CD14-positive monocyte (primary cell): ENCODE results near the gene ZNF784. TPM values are rescaled to one million over a fixed set of nuclear protein-coding genes. Genes with fewer than 3 reads are reported as not detected.

ENCODE experiments used
- DNase-seq, 3 donors: peaks; one replicate each; pipeline ENCODE4 v3.0.0-alpha.2; 2011 to 2022
- H2AFZ ChIP-seq: 2 replicates; pipeline ENCODE4 v1.6.0; 2012; ENCODE audit warnings: mild to moderate bottlenecking, low read depth, low read length, inconsistent platforms; ENCODE audit not compliant: insufficient read depth, poor library complexity, severe bottlenecking
- H3K27ac ChIP-seq, 2 donors: 1 replicate in 1 of 2; 2 replicates in 1 of 2; pipeline ENCODE4 v1.5.1; 2012 to 2013; ENCODE audit warnings: low read length in 2 of 2, control low read depth in 1 of 2, inconsistent platforms in 1 of 2, low read depth in 1 of 2, mild to moderate bottlenecking in 1 of 2
- H3K27me3 ChIP-seq, 2 donors: one replicate each; pipeline versions ENCODE4 v1.6.0 to v1.6.1; 2011 to 2013; ENCODE audit warnings: low read length in 2 of 2; ENCODE audit not compliant: control insufficient read depth in 2 of 2, insufficient read depth in 2 of 2
- H3K36me3 ChIP-seq, 2 donors: replicated peaks in 1 of 2; 1 replicate in 1 of 2; 2 replicates in 1 of 2; pipeline versions ENCODE4 v1.5.1 to v1.6.1; 2012 to 2013; ENCODE audit warnings: low read length in 2 of 2, control low read depth in 1 of 2, inconsistent platforms in 1 of 2, mild to moderate bottlenecking in 1 of 2; ENCODE audit not compliant: insufficient read depth in 2 of 2, control insufficient read depth in 1 of 2
- H3K4me1 ChIP-seq, 2 donors: 1 replicate in 1 of 2; 2 replicates in 1 of 2; pipeline versions ENCODE4 v1.5.1 to v1.6.1; 2012 to 2013; ENCODE audit warnings: low read length in 2 of 2, control low read depth in 1 of 2, inconsistent platforms in 1 of 2, mild to moderate bottlenecking in 1 of 2, moderate library complexity in 1 of 2; ENCODE audit not compliant: insufficient read depth in 2 of 2, control insufficient read depth in 1 of 2
- H3K4me2 ChIP-seq: replicated peaks from 2 replicates; pipeline ENCODE3; 2012; ENCODE audit warnings: low read length, moderate library complexity, mild to moderate bottlenecking; ENCODE audit not compliant: poor library complexity, severe bottlenecking; ENCODE audit errors: extremely low read depth
- H3K4me3 ChIP-seq, 3 experiments: fragments of 200-600 bp in 1 of 3; sonication (generic) in 1 of 3; replicated peaks in 1 of 3; 1 replicate in 2 of 3; 2 replicates in 1 of 3; pipeline ENCODE4 v1.5.1; 2011 to 2013; ENCODE audit warnings: low read length in 3 of 3, mild to moderate bottlenecking in 3 of 3, control low read depth in 2 of 3, low read depth in 2 of 3, inconsistent platforms in 1 of 3, moderate library complexity in 1 of 3
- H3K79me2 ChIP-seq: 2 replicates; pipeline ENCODE4 v1.6.0; 2012; ENCODE audit warnings: mild to moderate bottlenecking, control low read depth, inconsistent platforms, low read length, moderate library complexity; ENCODE audit not compliant: insufficient read depth
- H3K9ac ChIP-seq: 2 replicates; pipeline ENCODE4 v1.6.0; 2017; ENCODE audit warnings: low read length, mild to moderate bottlenecking; ENCODE audit not compliant: insufficient read depth, poor library complexity, severe bottlenecking
- H3K9me3 ChIP-seq, 2 donors: replicated peaks in 1 of 2; 1 replicate in 1 of 2; 2 replicates in 1 of 2; pipeline versions ENCODE4 v1.5.1 to v1.6.1; 2012 to 2013; ENCODE audit warnings: low read length in 2 of 2, control low read depth in 1 of 2; ENCODE audit not compliant: control insufficient read depth in 1 of 2, insufficient read depth in 1 of 2
- H4K20me1 ChIP-seq: 2 replicates; pipeline ENCODE4 v1.6.0; 2012; ENCODE audit warnings: mild to moderate bottlenecking, low read length, control low read depth, moderate library complexity; ENCODE audit not compliant: insufficient read depth
- H3K27ac Mint-ChIP-seq, 7 donors: one replicate each; pipeline ENCODE4 v1.8.0; 2020; ENCODE audit warnings: mild to moderate bottlenecking in 7 of 7, mixed read lengths in 7 of 7, moderate library complexity in 6 of 7, inconsistent platforms in 2 of 7
- H3K27me3 Mint-ChIP-seq, 3 donors: one replicate each; pipeline ENCODE4 v1.8.0; 2021 to 2022; ENCODE audit warnings: low read depth in 3 of 3, mild to moderate bottlenecking in 3 of 3, mixed read lengths in 3 of 3, moderate library complexity in 3 of 3, inconsistent platforms in 1 of 3
- H3K36me3 Mint-ChIP-seq, 2 donors: one replicate each; pipeline ENCODE4 v1.8.0; 2020; ENCODE audit warnings: mixed read lengths in 2 of 2, inconsistent platforms in 1 of 2, mild to moderate bottlenecking in 1 of 2
- H3K4me1 Mint-ChIP-seq: one replicate; pipeline ENCODE4 v1.8.0; 2020; ENCODE audit warnings: mild to moderate bottlenecking, mixed read lengths
- H3K4me3 Mint-ChIP-seq, 2 donors: one replicate each; pipeline ENCODE4 v1.8.0; 2020; ENCODE audit warnings: mild to moderate bottlenecking in 2 of 2, mixed read lengths in 2 of 2, moderate library complexity in 1 of 2
- H3K9me3 Mint-ChIP-seq, 7 donors: one replicate each; pipeline ENCODE4 v1.8.0; 2020 to 2022; ENCODE audit warnings: mixed read lengths in 7 of 7, mild to moderate bottlenecking in 6 of 7, moderate library complexity in 6 of 7, inconsistent platforms in 2 of 7
- CTCF ChIP-seq: fragments of 200-600 bp; IDR thresholded peaks from one replicate; pipeline ENCODE4 v1.8.0; 2022; ENCODE audit warnings: antibody characterized with exemption, mild to moderate bottlenecking
- WGBS: methylation state at CpG from one replicate; pipeline ENCODE4 v1.1.5; 2013; ENCODE audit warnings: missing lambda C conversion rate; ENCODE audit not compliant: insufficient coverage; 5-methylcytosine and 5-hydroxymethylcytosine counted together
- intact Hi-C, 2 donors: fragments of 100-400 bp; cut with micrococcal nuclease; formaldehyde crosslinking; loops; one replicate each; pipeline versions ENCODE4 v1.15.0 to v1.15.1; 2023
- polyA plus RNA-seq, 3 donors: library from polyadenylated mRNA; depleted of rRNA in 1 of 3; unstranded in 2 of 3; stranded (reverse) in 1 of 3; fragments of 300-500 nt in 2 of 3; fragments of >200 nt in 1 of 3; fragmentation: Illumina TruSeq in 2 of 3; gene quantifications; 1 replicate in 2 of 3; 2 replicates in 1 of 3; pipeline ENCODE4 v1.2.3, GENCODE V29; 2012 to 2021

ZNF784 gene
- polyA plus RNA-seq, 3 donors = 1.5 to 5.5 (median 2.4) TPM

DNA sequence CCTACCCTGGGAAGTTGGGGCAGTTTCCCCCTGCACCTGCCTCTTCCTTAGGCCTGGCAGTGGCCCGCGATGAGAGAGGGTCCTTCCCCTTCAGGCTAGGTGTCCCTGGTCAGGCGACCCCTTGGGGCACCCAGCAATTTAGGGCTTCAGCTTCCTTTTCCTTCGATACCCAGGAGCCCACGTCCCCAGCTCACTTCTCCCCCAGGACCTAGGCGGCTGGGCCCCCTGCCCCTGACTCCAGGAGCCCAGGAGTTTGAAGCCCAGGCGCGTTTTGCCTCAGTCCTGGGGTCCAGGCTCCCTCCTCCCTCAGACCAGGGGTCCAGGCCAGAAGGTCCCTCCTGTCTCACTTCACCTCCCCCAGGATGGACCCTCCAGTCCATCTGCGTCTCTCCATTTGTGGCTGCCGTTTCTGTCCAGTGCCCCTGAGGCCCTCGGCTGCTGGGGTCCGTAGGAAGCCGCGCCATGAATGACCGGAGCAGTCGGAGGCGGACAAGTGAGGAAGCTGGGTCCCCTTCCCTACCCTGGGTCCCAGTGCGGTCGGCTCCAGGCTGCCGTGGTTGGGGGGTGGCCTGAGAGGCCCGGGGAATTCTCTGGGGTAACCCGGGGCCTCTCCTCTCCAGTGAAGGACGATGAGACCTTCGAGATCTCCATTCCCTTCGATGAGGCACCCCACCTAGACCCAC, 24.4 kb upstream of the ZNF784 start:
- TF ChIP-seq CTCF = no peak
- Histone ChIP-seq H4K20me1 (peaks cover 10% of the 10 kb centered on the region), H3K79me2 (peaks cover 18% of the 10 kb centered on the region), H3K36me3 (peaks cover 11 to 13% of the 10 kb centered on the region in 2 donors), H3K27ac (no peak overlapping the region), H3K9me3 (no peaks in the 10 kb centered on the region), H3K27me3 (no peaks in the 10 kb centered on the region), H3K4me3 (peak overlapping the region; percentile 46 to 83 (median 61)), H3K9ac (peak overlapping the region; percentile 65), H3K4me2 (peak overlapping the region; percentile 92), H3K4me1 (peaks cover 39 to 46% of the 10 kb centered on the region in 2 donors), H2AFZ (peak overlapping the region; percentile 88)
- Mint-ChIP-seq H3K36me3 (peaks cover 9 to 32% of the 10 kb centered on the region in 2 donors), H3K27ac (peak overlapping the region in 1 of 7 donors; percentile 28), H3K27me3 (peaks cover 6 to 11% (median 8%) of the 10 kb centered on the region in 3 donors), H3K9me3 (peaks cover 0 to 2% (median 0%) of the 10 kb centered on the region in 7 donors), H3K4me1 (peaks cover 39% of the 10 kb centered on the region), H3K4me3 (peak overlapping the region; percentile 75 to 88)
- DNase-seq = peak in 1 of 3 donors; percentile 23
- intact Hi-C loops = no loop called here
- WGBS = 9% methylated on average over 19 of the region's 25 CpGs

DNA sequence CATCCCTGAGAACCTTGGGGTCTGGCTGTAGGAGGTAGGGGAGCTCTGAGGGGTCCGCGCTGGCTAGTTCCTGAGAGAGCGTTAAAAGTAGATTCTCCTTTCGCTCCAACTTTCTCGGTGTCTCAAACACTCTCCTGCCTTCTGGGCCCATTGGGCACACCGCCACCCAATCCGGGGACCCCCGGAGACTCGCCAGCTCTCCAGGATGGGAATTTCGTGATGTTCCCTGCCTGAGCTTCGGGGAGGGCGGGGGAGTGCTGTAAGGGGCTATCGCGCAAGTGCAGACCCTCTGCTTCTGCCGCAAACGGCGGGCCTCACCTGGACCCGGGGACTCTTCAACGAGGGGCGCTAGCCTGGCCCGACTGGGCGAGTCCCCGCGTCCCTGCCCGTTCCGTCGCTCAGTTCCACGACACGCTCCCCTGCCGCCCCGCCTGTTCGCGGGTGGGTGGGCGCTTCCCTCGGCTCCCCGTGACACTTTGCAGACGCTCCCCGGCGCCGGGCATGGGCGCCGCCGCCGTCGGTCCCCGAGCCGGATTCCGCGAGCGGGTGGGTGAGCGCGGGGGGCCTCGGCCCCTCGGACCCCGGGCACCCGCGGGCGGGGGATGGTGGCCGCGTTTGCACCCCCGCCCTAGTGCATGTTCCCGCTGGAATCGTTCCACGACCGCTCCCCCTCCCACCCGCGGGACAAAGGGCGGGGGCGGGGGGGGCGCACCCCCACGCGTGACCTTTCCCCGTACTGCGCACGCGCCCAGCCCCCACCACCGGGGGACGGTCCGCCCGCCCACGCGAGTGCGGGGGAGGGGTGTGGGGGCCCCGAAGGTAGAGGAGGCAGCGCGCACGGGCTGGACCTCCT, 23.6 kb upstream of the ZNF784 start, which contains the start of gene CCDC106:
CCDC106 (plus strand) TSS at position 481 of the 853 bp plus-strand sequence. CDS start 835 bp downstream, outside the sequence.
- no peak for TF ChIP-seq CTCF
- H3K9me3 Mint-ChIP-seq = peaks cover 0 to 5% (median 0%) of the 10 kb centered on the region in 7 donors
- Histone ChIP-seq H3K27me3 (no peaks in the 10 kb centered on the region), H3K79me2 (peaks cover 25% of the 10 kb centered on the region), H3K27ac (peak within 1 kb of the TSS in 1 of 2 donors; percentile 26), H4K20me1 (peaks cover 10% of the 10 kb centered on the region), H2AFZ (peak within 1 kb of the TSS; percentile 88), H3K4me3 (peak within 1 kb of the TSS; percentile 46 to 83 (median 61)), H3K36me3 (peaks cover 11 to 13% of the 10 kb centered on the region in 2 donors), H3K4me2 (peak within 1 kb of the TSS; percentile 92), H3K9me3 (no peaks in the 10 kb centered on the region), H3K4me1 (peaks cover 37 to 46% of the 10 kb centered on the region in 2 donors), H3K9ac (peak within 1 kb of the TSS; percentile 65)
- peak in 2 of 3 donors; percentile 21 to 29 for DNase-seq
- H3K4me3 Mint-ChIP-seq = peak within 1 kb of the TSS; percentile 86 to 91
- H3K36me3 Mint-ChIP-seq = peaks cover 10 to 32% of the 10 kb centered on the region in 2 donors
- under 1% methylated on average over 61 of the region's 87 CpGs for WGBS
- H3K27me3 Mint-ChIP-seq = peaks cover 6 to 16% (median 12%) of the 10 kb centered on the region in 3 donors
- H3K4me1 Mint-ChIP-seq = peaks cover 42% of the 10 kb centered on the region
- intact Hi-C loops = no loop called here
- H3K27ac Mint-ChIP-seq = peak within 1 kb of the TSS in 3 of 7 donors; percentile 28 to 73 (median 54)
